Endothelial cell of umbilical vein (primary cell): ENCODE results near the gene STAG1. TPM values are rescaled to one million over a fixed set of nuclear protein-coding genes. Genes with fewer than 3 reads are reported as not detected.

Experiments
- BruUV-seq: library from RNA; stranded (reverse); fragments of 400-500 nt; replicated peaks from 2 replicates; lab custom pipeline; 2021; lab: Mats Ljungman, UMichigan
- CTCF ChIA-PET: fragments of 300-600, 350-600 bp; sonication (Branson Sonifier 250); formaldehyde crosslinking; loops from one replicate; lab custom pipeline; 2021; ENCODE audit warnings: antibody characterized with exemption, inconsistent platforms; lab: Charles Lee
- POLR2A ChIA-PET: fragments of 300-600, 350-600 bp; sonication (Branson Sonifier 250); formaldehyde crosslinking; loops from one replicate; lab custom pipeline; 2021; ENCODE audit warnings: antibody characterized with exemption, inconsistent platforms; lab: Charles Lee
- DNase-seq: peaks from one replicate; pipeline ENCODE4 v3.0.0-alpha.2; 2011; ENCODE audit warnings: low read depth, low spot score
- FAIRE-seq: peaks from 2 replicates; lab custom pipeline; 2011; peaks lifted over from hg19 to GRCh38; lab: Jason Lieb, UNC
- H2AFZ ChIP-seq: 2 replicates; pipeline ENCODE4 v1.6.0; 2012; ENCODE audit warnings: low read depth, low read length, control low read depth, inconsistent platforms
- H3K27ac ChIP-seq: 2 replicates; pipeline ENCODE4 v1.5.1; 2011; ENCODE audit warnings: low read depth, mild to moderate bottlenecking, control low read depth, low read length, moderate library complexity; ENCODE audit not compliant: insufficient read depth
- H3K27me3 ChIP-seq, 2 experiments: 2 replicates each; pipeline versions ENCODE4 v1.6.0 to v1.6.1; 2011; ENCODE audit warnings: low read length in 2 of 2, mixed read lengths in 1 of 2; ENCODE audit not compliant: control insufficient read depth in 2 of 2, insufficient read depth in 2 of 2
- H3K36me3 ChIP-seq, 2 experiments: 2 replicates in 1 of 2; 3 replicates in 1 of 2; pipeline ENCODE4 v1.5.1; 2011; ENCODE audit warnings: low read length in 2 of 2, mild to moderate bottlenecking in 1 of 2, moderate library complexity in 1 of 2; ENCODE audit not compliant: control insufficient read depth in 2 of 2, insufficient read depth in 2 of 2; ENCODE audit errors: extremely low read depth in 1 of 2
- H3K4me1 ChIP-seq: 3 replicates; pipeline ENCODE4 v1.5.1; 2011; ENCODE audit warnings: mild to moderate bottlenecking, low read length; ENCODE audit not compliant: control insufficient read depth, insufficient read depth; ENCODE audit errors: extremely low read depth
- H3K4me2 ChIP-seq: 2 replicates; pipeline ENCODE4 v1.6.1; 2011; ENCODE audit warnings: low read length, control low read depth, mixed read lengths; ENCODE audit not compliant: insufficient read depth
- H3K4me3 ChIP-seq, 3 experiments: fragments of 200-600 bp in 1 of 3; sonication (generic), shearing (Covaris generic) in 1 of 3; replicated peaks in 1 of 3; 2 replicates each; pipeline ENCODE4 v1.5.1; 2011 to 2016; ENCODE audit warnings: control low read depth in 3 of 3, low read length in 3 of 3, mild to moderate bottlenecking in 2 of 3, inconsistent platforms in 1 of 3, low read depth in 1 of 3, moderate library complexity in 1 of 3; ENCODE audit not compliant: insufficient read depth in 1 of 3
- H3K79me2 ChIP-seq: 2 replicates; pipeline ENCODE4 v1.6.0; 2012; ENCODE audit warnings: low read length, inconsistent platforms; ENCODE audit not compliant: control insufficient read depth, insufficient read depth
- H3K9ac ChIP-seq: replicated peaks from 2 replicates; pipeline ENCODE3; 2011; ENCODE audit warnings: low read length, control low read depth; ENCODE audit not compliant: insufficient read depth; ENCODE audit errors: extremely low read depth
- H3K9me1 ChIP-seq: replicated peaks from 3 replicates; pipeline ENCODE4 v1.6.0; 2011; ENCODE audit warnings: mild to moderate bottlenecking, low read length; ENCODE audit not compliant: control insufficient read depth, insufficient read depth; ENCODE audit errors: extremely low read depth
- H3K9me3 ChIP-seq: replicated peaks from 2 replicates; pipeline ENCODE4 v1.5.1; 2012; ENCODE audit warnings: low read length, inconsistent platforms; ENCODE audit not compliant: control insufficient read depth, insufficient read depth
- H4K20me1 ChIP-seq: replicated peaks from 2 replicates; pipeline ENCODE3; 2011; ENCODE audit warnings: mild to moderate bottlenecking, low read length; ENCODE audit not compliant: control insufficient read depth, insufficient read depth; ENCODE audit errors: extremely low read depth
- EZH2 ChIP-seq: IDR thresholded peaks from 2 replicates; pipeline ENCODE4 v1.6.1; 2012; ENCODE audit warnings: borderline replicate concordance, low read depth, mild to moderate bottlenecking, moderate library complexity, low read length, inconsistent platforms; ENCODE audit not compliant: severe bottlenecking
- FOS ChIP-seq: IDR thresholded peaks from 2 replicates; pipeline ENCODE4 v1.6.1; 2011; ENCODE audit warnings: mild to moderate bottlenecking, low read length, moderate library complexity, borderline replicate concordance; ENCODE audit not compliant: insufficient read depth
- GATA2 ChIP-seq: IDR thresholded peaks from 2 replicates; pipeline ENCODE4 v1.7.0; 2011; ENCODE audit warnings: low read depth, mild to moderate bottlenecking, moderate library complexity, mixed read lengths, low read length; ENCODE audit not compliant: insufficient read length, insufficient read depth
- JUN ChIP-seq: IDR thresholded peaks from 2 replicates; pipeline ENCODE4 v1.6.1; 2011; ENCODE audit warnings: borderline replicate concordance, low read depth; ENCODE audit not compliant: insufficient read length, insufficient read depth
- MYC ChIP-seq: IDR thresholded peaks from one replicate; pipeline ENCODE4 v1.6.1; 2011; ENCODE audit warnings: mild to moderate bottlenecking, low read depth, low read length
- POLR2A ChIP-seq: IDR thresholded peaks from 2 replicates; pipeline ENCODE4 v1.6.1; 2012; ENCODE audit warnings: low read depth, mild to moderate bottlenecking, control low read depth, low read length
- POLR2AphosphoS5 ChIP-seq: IDR thresholded peaks from 2 replicates; pipeline ENCODE4 v1.6.1; 2012; ENCODE audit warnings: low read depth, mild to moderate bottlenecking, control low read depth, low read length, moderate library complexity; ENCODE audit not compliant: insufficient read depth
- dilution Hi-C: fragments of 300-500 bp; cut with MboI; formaldehyde crosslinking; loops from one replicate; pipeline ENCODE4 v1.15.0; 2019; ENCODE audit warnings: low sequenced_read_pairs; ENCODE audit not compliant: extremely low pct_ligation_motif_present
- intact Hi-C: fragments of 100-400 bp; cut with micrococcal nuclease; formaldehyde crosslinking; loops from one replicate; pipeline ENCODE4 v1.10.0; 2022
- polyA plus RNA-seq, 4 experiments: library from polyadenylated mRNA; depleted of rRNA in 3 of 4; stranded (reverse) in 3 of 4; unstranded in 1 of 4; fragments of >200 nt; gene quantifications; 2 replicates each; pipeline versions ENCODE4 v1.2.1 to v1.2.3, GENCODE V29; 2011 to 2012; ENCODE audit warnings: missing spikeins in 1 of 4
- total RNA-seq: library from RNA; stranded (reverse); gene quantifications from 2 replicates; pipeline ENCODE4 v1.2.3, GENCODE V29; 2021
- TF ChIP-seq, protein P1 (sequence below), 2 donors: IDR thresholded peaks; 1 replicate in 1 of 2; 2 replicates in 1 of 2; pipeline ENCODE4 v1.5.1; 2011; ENCODE audit warnings: low read length in 2 of 2, mild to moderate bottlenecking in 2 of 2, moderate library complexity in 2 of 2, control low read depth in 1 of 2, inconsistent platforms in 1 of 2, low read depth in 1 of 2; ENCODE audit not compliant: insufficient read depth in 1 of 2; ENCODE audit errors: extremely low read depth in 1 of 2
- TF ChIP-seq, protein P2 (sequence below): IDR thresholded peaks from 2 replicates; pipeline ENCODE4 v1.6.1; 2011; ENCODE audit not compliant: insufficient read depth, insufficient read length

Gene STAG1
- total and polyA plus RNA-seq, 2 donors (not counting 3 experiments of a cell fraction or from before 2014, with no cell fraction given): 7.4 to 42.1 TPM

DNA sequence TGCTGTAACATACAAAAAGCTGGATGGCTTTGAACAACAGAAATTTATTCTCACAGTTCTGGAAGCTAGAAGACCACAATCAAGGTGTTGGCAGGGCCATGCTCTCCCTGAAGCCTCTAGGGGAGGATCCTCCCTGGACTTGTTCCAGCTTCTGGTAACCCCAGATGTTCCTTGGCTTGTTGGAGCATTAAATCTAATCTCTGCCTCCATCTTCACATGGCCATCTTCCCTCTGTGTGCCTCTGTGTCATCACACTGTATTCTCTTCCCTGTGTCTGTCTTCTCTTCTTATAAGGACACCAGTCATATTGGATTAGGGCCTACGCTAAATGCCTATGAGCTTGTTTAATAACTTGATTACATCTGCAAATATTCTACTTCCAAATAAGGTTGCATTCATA, 109.5 kb downstream of the STAG1 start:
- POLR2A ChIA-PET: no interaction called here
- H3K4me2 ChIP-seq: no peak overlapping the region

More for the DNA sequence above, 109.5 kb downstream of the STAG1 start:
- Histone ChIP-seq H3K27ac (no peak overlapping the region), H4K20me1 (peaks cover 2% of the 10 kb centered on the region), H3K4me1 (no peaks in the 10 kb centered on the region), H2AFZ (no peak overlapping the region), H3K9me1 (no peaks in the 10 kb centered on the region), H3K4me3 (no peak overlapping the region), H3K27me3 (no peaks in the 10 kb centered on the region), H3K9ac (no peak overlapping the region), H3K79me2 (peaks cover 57% of the 10 kb centered on the region), H3K9me3 (no peaks in the 10 kb centered on the region), H3K36me3 (no peaks in the 10 kb centered on the region)
- dilution Hi-C loops: no loop called here
- DNase-seq: no peak
- no TSS peak for BruUV-seq
- CTCF ChIA-PET: interaction anchor here (0.6 to 1.1 kb wide), 2 partner anchors 27 to 387 kb away, joined by 3 read pairs; no protein-coding TSS in a partner anchor
- no peak for TF ChIP-seq EZH2
- TF ChIP-seq JUN: no peak
- no peak for TF ChIP-seq MYC
- TF ChIP-seq, protein P1, sequence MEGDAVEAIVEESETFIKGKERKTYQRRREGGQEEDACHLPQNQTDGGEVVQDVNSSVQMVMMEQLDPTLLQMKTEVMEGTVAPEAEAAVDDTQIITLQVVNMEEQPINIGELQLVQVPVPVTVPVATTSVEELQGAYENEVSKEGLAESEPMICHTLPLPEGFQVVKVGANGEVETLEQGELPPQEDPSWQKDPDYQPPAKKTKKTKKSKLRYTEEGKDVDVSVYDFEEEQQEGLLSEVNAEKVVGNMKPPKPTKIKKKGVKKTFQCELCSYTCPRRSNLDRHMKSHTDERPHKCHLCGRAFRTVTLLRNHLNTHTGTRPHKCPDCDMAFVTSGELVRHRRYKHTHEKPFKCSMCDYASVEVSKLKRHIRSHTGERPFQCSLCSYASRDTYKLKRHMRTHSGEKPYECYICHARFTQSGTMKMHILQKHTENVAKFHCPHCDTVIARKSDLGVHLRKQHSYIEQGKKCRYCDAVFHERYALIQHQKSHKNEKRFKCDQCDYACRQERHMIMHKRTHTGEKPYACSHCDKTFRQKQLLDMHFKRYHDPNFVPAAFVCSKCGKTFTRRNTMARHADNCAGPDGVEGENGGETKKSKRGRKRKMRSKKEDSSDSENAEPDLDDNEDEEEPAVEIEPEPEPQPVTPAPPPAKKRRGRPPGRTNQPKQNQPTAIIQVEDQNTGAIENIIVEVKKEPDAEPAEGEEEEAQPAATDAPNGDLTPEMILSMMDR (IDR thresholded peaks at IDR 0.05; ENCODE audit: extremely low read depth in 1 of 2, insufficient read depth in 1 of 2, low read depth in 1 of 2, low read length in 2 of 2): no peak
- no peak for TF ChIP-seq FOS
- no peak for TF ChIP-seq POLR2AphosphoS5
- TF ChIP-seq POLR2A: no peak
- no peak for TF ChIP-seq GATA2
- TF ChIP-seq, protein P2, sequence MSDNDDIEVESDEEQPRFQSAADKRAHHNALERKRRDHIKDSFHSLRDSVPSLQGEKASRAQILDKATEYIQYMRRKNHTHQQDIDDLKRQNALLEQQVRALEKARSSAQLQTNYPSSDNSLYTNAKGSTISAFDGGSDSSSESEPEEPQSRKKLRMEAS: no peak
- no peak for FAIRE-seq
- intact Hi-C loops: no loop called here
